ENCODE results near the gene LYRM4. TPM values are rescaled to one million over a fixed set of nuclear protein-coding genes. Genes with fewer than 3 reads are reported as not detected.

LYRM4 gene
- total and polyA plus RNA-seq, 9 of the 15 experiments (the other 6 are each of a cell fraction or from before 2014, with no cell fraction given), result 24.2 to 69.4 (median 41.8) TPM

GRCh38 chr6:5211492-5211891 lies 49.3 kb downstream of the LYRM4 start:
- H3K27me3 ChIP-seq (ENCODE audit: control insufficient read depth in 2 of 2, insufficient read depth in 2 of 2, low read length in 2 of 2), result no peaks in the 10 kb centered on the region
- ChIA-PET CTCF (ENCODE audit: low intra/inter-chr PET ratio) (no interaction called here), POLR2A (interaction anchor here (0.6 to 1.2 kb wide), 2 partner anchors 15 to 24 kb away, joined by 3 read pairs; no protein-coding TSS in a partner anchor)
- no peak overlapping the region for H2AFZ ChIP-seq (ENCODE audit: low read depth, low read length)
- no peak overlapping the region for H3K9ac ChIP-seq (ENCODE audit: insufficient read depth in 1 of 2, low read depth in 2 of 2, low read length in 2 of 2)
- H3K4me1 ChIP-seq (replicated peaks in 1 of 2; ENCODE audit: control insufficient read depth in 2 of 2, insufficient read depth in 2 of 2, low read length in 2 of 2), result peaks cover 0 to 12% of the 10 kb centered on the region in 2 experiments; a peak in 2 of 5 replicates
- H3K4me2 ChIP-seq (ENCODE audit: insufficient read depth, low read length), result no peak overlapping the region
- ATAC-seq, result no peak
- no peaks in the 10 kb centered on the region for H3K79me2 ChIP-seq (ENCODE audit: control insufficient read depth, insufficient read depth, low read length)
- TF ChIP-seq KLF1 (tag; IDR thresholded peaks at IDR 0.05), result no peak
- no peak for DNase-seq (ENCODE audit: extremely low read depth in 1 of 4, low spot score in 3 of 4)
- H3K9me3 ChIP-seq (replicated peaks; ENCODE audit: control insufficient read depth, insufficient read depth, low read depth, low read length), result no peaks in the 10 kb centered on the region
- H3K4me3 ChIP-seq, result no peak overlapping the region
- H3K9me1 ChIP-seq (ENCODE audit: control insufficient read depth, insufficient read depth, low read length), result no peaks in the 10 kb centered on the region
- 0 out of 2 replicates have a peak, but pooled peaks cover 6% of the 10 kb centered on the region for H4K20me1 ChIP-seq (replicated peaks; ENCODE audit: control insufficient read depth, insufficient read depth, low read length)
- BruUV-seq (replicated peaks), result no TSS peak
- H3K27ac ChIP-seq (ENCODE audit: extremely low read depth, low read depth, low read length), result no peak overlapping the region
- intact Hi-C loops (cut with micrococcal nuclease) (no loop called here), in situ Hi-C loops (cut with MboI) (loop anchor here (5.0 kb wide), 1 partner anchor 191 kb away; no protein-coding TSS in a partner anchor)
- WGBS (ENCODE audit: insufficient coverage, low coverage, missing lambda C conversion rate), result 100% methylated on average over 1 of the region's 1 CpG
- peaks cover 53% of the 10 kb centered on the region for H3K36me3 ChIP-seq (ENCODE audit: control insufficient read depth, insufficient read depth, low read length)
- no peak for FAIRE-seq

- TF ChIP-seq ZBED1 (IDR thresholded peaks at IDR 0.05) (no peak), NR3C1 (CRISPR knock-in tag; IDR thresholded peaks at IDR 0.05) (no peak), TAF9B (IDR thresholded peaks at IDR 0.05; ENCODE audit: partially characterized antibody) (no peak), CLOCK (CRISPR knock-in tag; IDR thresholded peaks at IDR 0.05; ENCODE audit: borderline replicate concordance) (no peak), HMG20A (CRISPR knock-in tag; conservative IDR thresholded peaks at IDR 0.05) (no peak), ZNF217 (CRISPR knock-in tag; IDR thresholded peaks at IDR 0.05) (no peak)
- Histone ChIP-seq H3K9me3 (replicated peaks; ENCODE audit: control insufficient read depth, insufficient read depth, low read depth, low read length) (no peaks in the 10 kb centered on the region), H3K79me2 (ENCODE audit: control insufficient read depth, insufficient read depth, low read length) (0 out of 3 replicates have a peak, but pooled peaks cover 6% of the 10 kb centered on the region), H2AFZ (ENCODE audit: low read depth, low read length) (no peak overlapping the region), H3K36me3 (ENCODE audit: control insufficient read depth, insufficient read depth, low read length) (peaks cover 25% of the 10 kb centered on the region), H4K20me1 (replicated peaks; ENCODE audit: control insufficient read depth, insufficient read depth, low read length) (peaks cover 6% of the 10 kb centered on the region; the same call in 1 of the 2 replicates), H3K9ac (ENCODE audit: insufficient read depth in 1 of 2, low read depth in 2 of 2, low read length in 2 of 2) (no peak overlapping the region), H3K27ac (ENCODE audit: extremely low read depth, low read depth, low read length) (no peak overlapping the region), H3K9me1 (ENCODE audit: control insufficient read depth, insufficient read depth, low read length) (no peaks in the 10 kb centered on the region), H3K4me1 (replicated peaks in 1 of 2; ENCODE audit: control insufficient read depth in 2 of 2, insufficient read depth in 2 of 2, low read length in 2 of 2) (peaks cover 3 to 9% of the 10 kb centered on the region in 2 experiments; a peak in 4 of 5 replicates), H3K4me2 (ENCODE audit: insufficient read depth, low read length) (no peak overlapping the region), H3K27me3 (ENCODE audit: control insufficient read depth in 2 of 2, insufficient read depth in 2 of 2, low read length in 2 of 2) (no peaks in the 10 kb centered on the region), H3K4me3 (no peak overlapping the region)
- no peak for ATAC-seq
- intact Hi-C loops (cut with micrococcal nuclease) (no loop called here), in situ Hi-C loops (cut with MboI) (no loop called here)
- BruUV-seq (replicated peaks), result no TSS peak
- ChIA-PET POLR2A (no interaction called here), CTCF (ENCODE audit: low intra/inter-chr PET ratio) (no interaction called here)
- WGBS (ENCODE audit: insufficient coverage, low coverage, missing lambda C conversion rate), result 79% methylated on average over 5 of the region's 5 CpGs
- no peak for DNase-seq (ENCODE audit: extremely low read depth in 1 of 4, low spot score in 3 of 4)
- FAIRE-seq, result no peak
Measured at GRCh38 chr6:5208471-5208971, 52.2 kb downstream of the LYRM4 start.

Data from K562 (cell line).